HG03139 (cell line): ENCODE measurements around the gene BTC.
"Not testable (repeated sequence)": the region's sequence is repeated elsewhere in the genome, so short reads cannot be mapped to it uniquely, and the experiment has no call there.

Source experiments
- ATAC-seq: cut with Tn5 transposase; IDR thresholded peaks from one replicate; pipeline ENCODE4 v1.9.1; 2021; ENCODE audit not compliant: unreplicated experiment

BTC gene

GRCh38 chr4:74794382-74795010 lies at the start of gene BTC:
Gene BTC (minus strand): TSS chr4:74794523. CDS start chr4:74794325, 198 bp downstream.
- no peak for ATAC-seq

GRCh38 chr4:74840936-74841509 lies 46.7 kb upstream of the BTC start:
- ATAC-seq: no peak

- ATAC-seq: no peak
These were observed 44.5 kb upstream of the BTC start for GRCh38 chr4:74838746-74839370.

- no peak for ATAC-seq
These were observed 36.6 kb upstream of the BTC start for GRCh38 chr4:74830928-74831327.

GRCh38 chr4:74823194-74823593 lies 28.9 kb upstream of the BTC start:
- ATAC-seq: peak; percentile 86

- no peak for ATAC-seq
These were observed 28.3 kb upstream of the BTC start for GRCh38 chr4:74822603-74823002.

- ATAC-seq: no peak
These were observed 27.2 kb upstream of the BTC start for GRCh38 chr4:74821541-74821940.

GRCh38 chr4:74814052-74814451 lies 19.7 kb upstream of the BTC start:
- no peak for ATAC-seq

- ATAC-seq: not testable (repeated sequence)
These were observed 17.7 kb upstream of the BTC start for GRCh38 chr4:74812056-74812455.

- no peak for ATAC-seq
These were observed 11.3 kb upstream of the BTC start for GRCh38 chr4:74805601-74806000.

- no peak for ATAC-seq
These were observed 6.0 kb upstream of the BTC start for GRCh38 chr4:74800310-74800709.

GRCh38 chr4:74796631-74797030 lies 2.3 kb upstream of the BTC start:
- ATAC-seq: no peak

- ATAC-seq: no peak
These were observed 454 bp downstream of the BTC start for GRCh38 chr4:74793757-74794381.

GRCh38 chr4:74790652-74791051 lies 3.7 kb downstream of the BTC start:
- no peak for ATAC-seq

GRCh38 chr4:74789518-74789917 lies 4.8 kb downstream of the BTC start:
- no peak for ATAC-seq

- no peak for ATAC-seq
These were observed 16.8 kb downstream of the BTC start for GRCh38 chr4:74777531-74777930.

- no peak for ATAC-seq
These were observed 21.5 kb downstream of the BTC start for GRCh38 chr4:74772783-74773182.

- no peak for ATAC-seq
These were observed 22.2 kb downstream of the BTC start for GRCh38 chr4:74772106-74772505.

- ATAC-seq: no peak
These were observed 24.0 kb downstream of the BTC start for GRCh38 chr4:74770226-74770910.

GRCh38 chr4:74768857-74769525 lies 25.3 kb downstream of the BTC start:
- ATAC-seq: no peak

- no peak for ATAC-seq
These were observed 30.2 kb downstream of the BTC start for GRCh38 chr4:74764119-74764518.
